H9 (cell line): ENCODE results near the gene SERTAD2. TPM values are rescaled to one million over a fixed set of nuclear protein-coding genes. Genes with fewer than 3 reads are reported as not detected.

Experiments
- DNase-seq: peaks from one replicate; pipeline ENCODE4 v3.0.0-alpha.2; 2017
- H2AFZ ChIP-seq: one replicate; pipeline ENCODE4 v1.6.1; 2013; ENCODE audit warnings: mild to moderate bottlenecking, low read length, control low read depth, moderate library complexity
- H2AK5ac ChIP-seq: 2 replicates; pipeline ENCODE4 v1.6.1; 2013; ENCODE audit warnings: low read length, control low read depth, mixed read lengths; ENCODE audit not compliant: insufficient read length
- H2BK120ac ChIP-seq: one replicate; pipeline ENCODE4 v1.6.1; 2013; ENCODE audit warnings: low read depth, mild to moderate bottlenecking, low read length, control low read depth, inconsistent platforms; ENCODE audit not compliant: poor library complexity, severe bottlenecking
- H2BK12ac ChIP-seq: 2 replicates; pipeline ENCODE4 v1.6.1; 2013; ENCODE audit warnings: low read length, control low read depth, mixed read lengths, low read depth; ENCODE audit not compliant: insufficient read length
- H2BK15ac ChIP-seq: 2 replicates; pipeline ENCODE4 v1.6.1; 2013; ENCODE audit warnings: low read depth, low read length, control low read depth
- H2BK20ac ChIP-seq: one replicate; pipeline ENCODE4 v1.6.1; 2013; ENCODE audit warnings: low read depth, mild to moderate bottlenecking, low read length, control low read depth, inconsistent platforms; ENCODE audit not compliant: poor library complexity, severe bottlenecking
- H2BK5ac ChIP-seq: 2 replicates; pipeline ENCODE4 v1.6.1; 2013; ENCODE audit warnings: low read length, control low read depth, mixed read lengths; ENCODE audit not compliant: insufficient read length
- H3K14ac ChIP-seq: 2 replicates; pipeline ENCODE4 v1.6.1; 2013; ENCODE audit warnings: low read length, control low read depth; ENCODE audit not compliant: insufficient read depth
- H3K18ac ChIP-seq: 2 replicates; pipeline ENCODE4 v1.6.1; 2013; ENCODE audit warnings: low read depth, mild to moderate bottlenecking, mixed read lengths, low read length, control low read depth; ENCODE audit not compliant: insufficient read length
- H3K23ac ChIP-seq: 2 replicates; pipeline ENCODE4 v1.6.1; 2013; ENCODE audit warnings: low read length, control low read depth, mixed read lengths, low read depth; ENCODE audit not compliant: insufficient read length
- H3K23me2 ChIP-seq: 2 replicates; pipeline ENCODE4 v1.6.1; 2013; ENCODE audit warnings: low read depth, mild to moderate bottlenecking, mixed read lengths, low read length, control low read depth; ENCODE audit not compliant: insufficient read length, poor library complexity, severe bottlenecking
- H3K27ac ChIP-seq: 2 replicates; pipeline ENCODE4 v1.5.1; 2013; ENCODE audit warnings: low read length, control low read depth, mixed read lengths, low read depth; ENCODE audit not compliant: insufficient read length
- H3K27me3 ChIP-seq: 2 replicates; pipeline ENCODE4 v1.6.1; 2013; ENCODE audit warnings: low read length, control low read depth, inconsistent platforms; ENCODE audit not compliant: insufficient read depth
- H3K4ac ChIP-seq: 2 replicates; pipeline ENCODE4 v1.6.1; 2013; ENCODE audit warnings: low read depth, mild to moderate bottlenecking, control low read depth, inconsistent platforms, low read length, moderate library complexity
- H3K4me1 ChIP-seq: 2 replicates; pipeline ENCODE4 v1.6.1; 2013; ENCODE audit warnings: low read length, control low read depth, inconsistent platforms; ENCODE audit not compliant: insufficient read depth
- H3K4me2 ChIP-seq: 2 replicates; pipeline ENCODE4 v1.6.1; 2013; ENCODE audit warnings: low read length, control low read depth, mixed read lengths; ENCODE audit not compliant: insufficient read length, insufficient read depth
- H3K56ac ChIP-seq: 2 replicates; pipeline ENCODE4 v1.6.1; 2013; ENCODE audit warnings: low read depth, mild to moderate bottlenecking, mixed read lengths, low read length, control low read depth; ENCODE audit not compliant: insufficient read length
- H3K79me1 ChIP-seq: 2 replicates; pipeline ENCODE4 v1.6.1; 2013; ENCODE audit warnings: low read depth, mild to moderate bottlenecking, moderate library complexity, low read length, control low read depth, inconsistent platforms; ENCODE audit not compliant: insufficient read depth, poor library complexity, severe bottlenecking
- H3K79me2 ChIP-seq: 2 replicates; pipeline ENCODE4 v1.6.1; 2013; ENCODE audit warnings: low read length, control low read depth, inconsistent platforms; ENCODE audit not compliant: insufficient read depth
- H3K9ac ChIP-seq: 2 replicates; pipeline ENCODE4 v1.6.1; 2013; ENCODE audit warnings: low read length, control low read depth, mixed read lengths; ENCODE audit not compliant: insufficient read length; ENCODE audit errors: extremely low read depth
- H3K9me3 ChIP-seq: one replicate; pipeline ENCODE4 v1.6.1; 2013; ENCODE audit warnings: low read depth, low read length, inconsistent platforms; ENCODE audit not compliant: control insufficient read depth
- H3T11ph ChIP-seq: one replicate; pipeline ENCODE4 v1.6.1; 2013; ENCODE audit warnings: mild to moderate bottlenecking, low read length, control low read depth, inconsistent platforms
- H4K20me1 ChIP-seq: one replicate; pipeline ENCODE4 v1.6.1; 2013; ENCODE audit not compliant: control insufficient read depth, insufficient read length, insufficient read depth
- H4K5ac ChIP-seq: 2 replicates; pipeline ENCODE4 v1.6.1; 2013; ENCODE audit warnings: low read depth, mild to moderate bottlenecking, mixed read lengths, low read length, control low read depth; ENCODE audit not compliant: insufficient read length
- H4K8ac ChIP-seq: replicated peaks from 2 replicates; pipeline ENCODE4 v1.6.1; 2013; ENCODE audit warnings: low read length, control low read depth, mixed read lengths, low read depth; ENCODE audit not compliant: insufficient read length
- H4K91ac ChIP-seq: 2 replicates; pipeline ENCODE4 v1.6.1; 2013; ENCODE audit warnings: low read depth, mild to moderate bottlenecking, moderate library complexity, mixed read lengths, low read length, control low read depth; ENCODE audit not compliant: insufficient read length
- H3K27ac Mint-ChIP-seq, 3 experiments: 2 replicates in 2 of 3; 3 replicates in 1 of 3; pipeline ENCODE4 v1.8.0; 2020 to 2021; ENCODE audit warnings: mixed read lengths in 3 of 3, mild to moderate bottlenecking in 1 of 3, moderate library complexity in 1 of 3
- H3K27me3 Mint-ChIP-seq: 2 replicates; pipeline ENCODE4 v1.8.0; 2021; ENCODE audit warnings: low read depth, mild to moderate bottlenecking, moderate library complexity, mixed read lengths
- H3K36me3 Mint-ChIP-seq, 3 experiments: 2 replicates in 2 of 3; 3 replicates in 1 of 3; pipeline ENCODE4 v1.8.0; 2020 to 2021; ENCODE audit warnings: low read depth in 3 of 3, mixed read lengths in 3 of 3; ENCODE audit not compliant: insufficient read depth in 1 of 3
- H3K4me1 Mint-ChIP-seq, 2 experiments: 2 replicates each; pipeline ENCODE4 v1.8.0; 2020; ENCODE audit warnings: mixed read lengths in 2 of 2
- H3K4me3 Mint-ChIP-seq, 2 experiments: 2 replicates in 1 of 2; 3 replicates in 1 of 2; pipeline ENCODE4 v1.8.0; 2020 to 2021; ENCODE audit warnings: mild to moderate bottlenecking in 2 of 2, mixed read lengths in 2 of 2, moderate library complexity in 1 of 2
- H3K9me3 Mint-ChIP-seq, 2 experiments: 2 replicates in 1 of 2; 3 replicates in 1 of 2; pipeline ENCODE4 v1.8.0; 2020; ENCODE audit warnings: mild to moderate bottlenecking in 2 of 2, mixed read lengths in 2 of 2, moderate library complexity in 1 of 2
- WGBS: extraction: QIAGEN DNeasy Blood & Tissue Kit; methylation state at CpG from one replicate; pipeline ENCODE4 v1.1.7; 2013; ENCODE audit warnings: missing lambda C conversion rate, low lambda C conversion rate, mixed read lengths; ENCODE audit not compliant: insufficient read length; ENCODE audit errors: extremely low coverage; 5-methylcytosine and 5-hydroxymethylcytosine counted together
- total RNA-seq: library from RNA; stranded (reverse); gene quantifications from 2 replicates; pipeline ENCODE4 v1.2.1, GENCODE V29; 2021
- TF ChIP-seq, protein P1 (sequence below): fragments of 200-600 bp; sonication (generic); conservative IDR thresholded peaks from 3 replicates; pipeline ENCODE4 v1.8.0; 2021; ENCODE audit warnings: antibody characterized with exemption, mild to moderate bottlenecking

The SERTAD2 gene
- total RNA-seq, 1 experiment from 2014 or later = 3.5 TPM

DNA sequence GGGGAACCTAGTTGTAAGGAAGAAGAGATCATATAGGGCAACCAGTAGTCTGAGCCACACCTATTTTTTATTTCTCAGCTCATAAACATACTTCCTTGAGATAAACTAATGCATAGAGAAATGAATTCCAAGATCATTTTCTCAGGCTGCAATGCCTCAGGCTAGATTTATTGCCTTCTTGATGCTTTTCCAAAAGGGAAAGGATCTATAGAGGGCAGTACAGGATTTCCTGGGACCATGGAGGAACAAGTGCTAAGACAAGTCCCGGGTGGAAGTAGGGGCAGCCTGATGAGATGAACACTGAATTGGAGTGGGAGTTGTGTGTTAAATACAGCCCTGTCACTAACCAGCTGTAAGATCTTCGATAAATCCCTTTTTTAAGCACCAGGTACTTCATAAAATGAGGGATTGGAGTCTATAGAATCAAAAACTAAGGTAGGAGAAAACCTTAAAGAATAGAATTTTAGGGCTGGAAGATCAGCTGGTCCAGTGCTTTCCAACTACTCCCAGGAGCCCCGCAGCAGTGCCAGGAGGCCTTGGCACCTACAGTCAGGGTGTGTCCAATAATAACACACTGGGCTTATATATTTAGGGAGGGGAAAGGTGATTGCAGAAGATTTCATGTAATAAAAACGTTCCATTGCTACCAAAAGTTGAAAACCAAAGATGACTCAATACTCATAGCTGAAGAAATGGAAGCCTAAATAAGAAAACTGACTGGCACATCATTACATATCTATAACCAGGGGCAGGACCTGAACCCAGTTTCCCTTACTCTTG, 58.1 kb downstream of the SERTAD2 start:
- peaks cover 0 to 12% (median 11%) of the 10 kb centered on the region in 3 experiments; a peak in 2 of 7 replicates for H3K36me3 Mint-ChIP-seq
- Histone ChIP-seq H2BK15ac (no peak overlapping the region), H3K23ac (no peak overlapping the region)

More for the DNA sequence above, 58.1 kb downstream of the SERTAD2 start:
- H3K4me1 Mint-ChIP-seq = peaks cover 0 to 7% of the 10 kb centered on the region in 2 experiments; a peak in 2 of 4 replicates
- no peak overlapping the region for H2BK120ac ChIP-seq
- no peak overlapping the region for H4K5ac ChIP-seq
- H3K27ac ChIP-seq = no peak overlapping the region
- TF ChIP-seq, protein P1, sequence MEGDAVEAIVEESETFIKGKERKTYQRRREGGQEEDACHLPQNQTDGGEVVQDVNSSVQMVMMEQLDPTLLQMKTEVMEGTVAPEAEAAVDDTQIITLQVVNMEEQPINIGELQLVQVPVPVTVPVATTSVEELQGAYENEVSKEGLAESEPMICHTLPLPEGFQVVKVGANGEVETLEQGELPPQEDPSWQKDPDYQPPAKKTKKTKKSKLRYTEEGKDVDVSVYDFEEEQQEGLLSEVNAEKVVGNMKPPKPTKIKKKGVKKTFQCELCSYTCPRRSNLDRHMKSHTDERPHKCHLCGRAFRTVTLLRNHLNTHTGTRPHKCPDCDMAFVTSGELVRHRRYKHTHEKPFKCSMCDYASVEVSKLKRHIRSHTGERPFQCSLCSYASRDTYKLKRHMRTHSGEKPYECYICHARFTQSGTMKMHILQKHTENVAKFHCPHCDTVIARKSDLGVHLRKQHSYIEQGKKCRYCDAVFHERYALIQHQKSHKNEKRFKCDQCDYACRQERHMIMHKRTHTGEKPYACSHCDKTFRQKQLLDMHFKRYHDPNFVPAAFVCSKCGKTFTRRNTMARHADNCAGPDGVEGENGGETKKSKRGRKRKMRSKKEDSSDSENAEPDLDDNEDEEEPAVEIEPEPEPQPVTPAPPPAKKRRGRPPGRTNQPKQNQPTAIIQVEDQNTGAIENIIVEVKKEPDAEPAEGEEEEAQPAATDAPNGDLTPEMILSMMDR = peak; percentile 59
- H4K20me1 ChIP-seq = peaks cover 4% of the 10 kb centered on the region
- no peaks in the 10 kb centered on the region for H3K9me3 Mint-ChIP-seq
- H2AFZ ChIP-seq = no peak overlapping the region
- H3K27ac Mint-ChIP-seq = no peak overlapping the region
- H3K79me2 ChIP-seq = no peaks in the 10 kb centered on the region
- H3K79me1 ChIP-seq = no peaks in the 10 kb centered on the region
- no peak overlapping the region for H3K18ac ChIP-seq
- H3K56ac ChIP-seq = no peak overlapping the region
- H2BK12ac ChIP-seq = no peak overlapping the region
- H3K4me3 Mint-ChIP-seq = no peak overlapping the region
- no peak overlapping the region for H2BK5ac ChIP-seq
- no peaks in the 10 kb centered on the region for H3K23me2 ChIP-seq
- no peak overlapping the region for H3K14ac ChIP-seq
- H2BK20ac ChIP-seq = no peak overlapping the region
- H3K4me1 ChIP-seq = no peaks in the 10 kb centered on the region
- no CpG with 5 or more reads among the region's 4 CpGs for WGBS
- no peak overlapping the region for H3K4ac ChIP-seq
- H4K8ac ChIP-seq = no peak overlapping the region
- H3K4me2 ChIP-seq = no peak overlapping the region
- H4K91ac ChIP-seq = no peak overlapping the region
- DNase-seq = no peak
- no peak overlapping the region for H3K9ac ChIP-seq
- no peaks in the 10 kb centered on the region for H3K27me3 ChIP-seq
- H3T11ph ChIP-seq = no peak overlapping the region
- H3K27me3 Mint-ChIP-seq = peaks cover 6% of the 10 kb centered on the region
- no peak overlapping the region for H2AK5ac ChIP-seq
- H3K9me3 ChIP-seq = no peaks in the 10 kb centered on the region
